ENCODE results near the gene PLA2G4E.

DNA sequence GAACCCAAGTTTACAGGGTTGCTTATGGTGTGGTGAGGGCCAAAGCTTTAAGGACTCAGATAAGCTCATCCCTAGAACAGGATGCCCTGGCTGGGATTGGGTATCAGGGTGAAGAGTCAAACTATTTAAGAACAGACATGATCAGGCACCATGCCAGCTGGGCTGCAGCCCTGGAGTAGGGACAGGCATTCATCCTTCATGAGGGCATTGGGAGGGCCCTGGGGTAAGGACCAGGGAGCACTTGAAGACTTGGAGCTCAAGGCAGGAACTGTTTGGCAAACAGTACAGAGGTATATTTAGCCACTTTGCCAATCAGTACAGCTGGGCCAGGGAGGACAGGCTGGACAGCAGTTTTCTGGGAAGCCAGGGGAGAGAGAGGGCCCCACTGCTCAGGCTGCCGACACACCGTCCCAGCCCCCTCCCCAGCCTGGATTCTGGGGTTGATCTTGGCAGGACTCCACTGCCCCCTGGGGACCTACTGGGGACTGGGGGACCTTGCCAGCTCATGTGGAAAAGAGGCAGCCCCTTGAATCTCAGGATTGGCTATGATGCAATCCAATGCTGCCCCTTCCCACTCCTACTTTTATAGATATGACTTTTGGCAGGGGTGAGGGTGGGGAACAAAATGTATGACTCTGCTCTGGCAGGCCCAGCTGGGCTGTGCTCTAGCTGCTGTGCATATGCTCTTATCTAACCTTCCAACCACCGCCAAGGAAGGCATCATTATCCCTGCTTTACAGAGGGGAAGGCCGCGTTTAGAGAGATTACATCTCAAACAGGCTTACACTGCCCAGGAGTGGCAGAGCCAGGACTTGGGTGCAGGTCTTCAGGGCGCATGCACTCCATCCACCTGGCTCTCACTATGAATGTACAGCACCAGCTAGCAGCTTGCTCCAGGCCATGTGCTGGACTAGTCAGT lies 2.3 kb downstream of the PLA2G4E start:
- TF ChIP-seq ZNF274 (IDR thresholded peaks at IDR 0.05; ENCODE audit: low read depth, low read length) (no peak), YY1 (IDR thresholded peaks at IDR 0.05; ENCODE audit: insufficient read depth, insufficient read length) (no peak), SUZ12 (IDR thresholded peaks at IDR 0.05; ENCODE audit: extremely low read depth, insufficient read depth, insufficient read length) (no peak)

Data from NT2/D1 (cell line).